NK-92 (cell line): ENCODE results near the gene ARHGAP26.

Experiments used
- DNase-seq: peaks from one replicate; lab custom pipeline; 2025; ENCODE audit not compliant: unreplicated experiment; lab: John Stamatoyannopoulos, UW

The ARHGAP26 gene

GRCh38 chr5:143247134-143247815, 477.1 kb downstream of the ARHGAP26 start:
- DNase-seq, result no peak

GRCh38 chr5:143248391-143248790, 478.2 kb downstream of the ARHGAP26 start:
- DNase-seq, result no peak

- DNase-seq, result no peak
Measured at GRCh38 chr5:143248822-143249579, 478.8 kb downstream of the ARHGAP26 start.

- DNase-seq, result no peak
Measured at GRCh38 chr5:143249851-143250250, 479.7 kb downstream of the ARHGAP26 start.

GRCh38 chr5:143251190-143251589, 481.0 kb downstream of the ARHGAP26 start:
- no peak for DNase-seq

- no peak for DNase-seq
Measured at GRCh38 chr5:143251946-143252345, 481.8 kb downstream of the ARHGAP26 start.

GRCh38 chr5:143254819-143255218, 484.6 kb downstream of the ARHGAP26 start:
- DNase-seq, result no peak

GRCh38 chr5:143258559-143259253, 488.5 kb downstream of the ARHGAP26 start:
- DNase-seq, result no peak

GRCh38 chr5:143259254-143259605, 489.1 kb downstream of the ARHGAP26 start:
- no peak for DNase-seq

GRCh38 chr5:143261748-143262392, 491.7 kb downstream of the ARHGAP26 start:
- DNase-seq, result no peak

GRCh38 chr5:143262393-143263174, 492.4 kb downstream of the ARHGAP26 start:
- DNase-seq, result no peak

GRCh38 chr5:143263272-143263810, 493.2 kb downstream of the ARHGAP26 start:
- no peak for DNase-seq

- no peak for DNase-seq
Measured at GRCh38 chr5:143265995-143266394, 495.8 kb downstream of the ARHGAP26 start.

GRCh38 chr5:143267186-143267585, 497.0 kb downstream of the ARHGAP26 start:
- DNase-seq, result no peak

- DNase-seq, result no peak
Measured at GRCh38 chr5:143268388-143268787, 498.2 kb downstream of the ARHGAP26 start.

- DNase-seq, result no peak
Measured at GRCh38 chr5:143271431-143271830, 501.3 kb downstream of the ARHGAP26 start.

GRCh38 chr5:143274952-143275351, 504.8 kb downstream of the ARHGAP26 start:
- DNase-seq, result no peak

GRCh38 chr5:143275512-143276363, 505.6 kb downstream of the ARHGAP26 start:
- DNase-seq, result no peak

- DNase-seq, result no peak
Measured at GRCh38 chr5:143277536-143277935, 507.4 kb downstream of the ARHGAP26 start.
